ENCODE measurements around the gene OMP.
A peak's percentile ranks its signal among the peaks of the same experiment; 100 is the strongest.

Gene OMP

GRCh38 chr11:77121876-77122575 lies 19.4 kb downstream of the OMP start:
- Histone ChIP-seq H3K27ac (ENCODE audit: insufficient read depth, low read length, poor library complexity, severe bottlenecking) (no peak overlapping the region), H3K27me3 (replicated peaks; ENCODE audit: control insufficient read depth, insufficient read depth, low read length, poor library complexity, severe bottlenecking) (no peaks in the 10 kb centered on the region), H3K9me3 (ENCODE audit: control insufficient read depth, low read length) (no peaks in the 10 kb centered on the region), H3K36me3 (ENCODE audit: control insufficient read depth, insufficient read depth, low read length) (no peaks in the 10 kb centered on the region), H3K4me3 (ENCODE audit: insufficient read depth, low read depth, low read length, poor library complexity, severe bottlenecking) (no peak overlapping the region), H3K4me1 (ENCODE audit: control insufficient read depth, insufficient read depth, low read length, poor library complexity, severe bottlenecking) (peaks cover 2% of the 10 kb centered on the region)
- no peak for DNase-seq

GRCh38 chr11:77122576-77123212 lies 20.1 kb downstream of the OMP start:
- H3K9me3 ChIP-seq (ENCODE audit: control insufficient read depth, low read length), result no peaks in the 10 kb centered on the region
- H3K36me3 ChIP-seq (ENCODE audit: control insufficient read depth, insufficient read depth, low read length), result no peaks in the 10 kb centered on the region
- peaks cover 9% of the 10 kb centered on the region for H3K4me1 ChIP-seq (ENCODE audit: control insufficient read depth, insufficient read depth, low read length, poor library complexity, severe bottlenecking)
- H3K4me3 ChIP-seq (ENCODE audit: insufficient read depth, low read depth, low read length, poor library complexity, severe bottlenecking), result no peak overlapping the region
- H3K27ac ChIP-seq (ENCODE audit: insufficient read depth, low read length, poor library complexity, severe bottlenecking), result no peak overlapping the region
- no peaks in the 10 kb centered on the region for H3K27me3 ChIP-seq (replicated peaks; ENCODE audit: control insufficient read depth, insufficient read depth, low read length, poor library complexity, severe bottlenecking)
- DNase-seq, result no peak

- Histone ChIP-seq H3K27ac (ENCODE audit: insufficient read depth, low read length, poor library complexity, severe bottlenecking) (no peak overlapping the region), H3K27me3 (replicated peaks; ENCODE audit: control insufficient read depth, insufficient read depth, low read length, poor library complexity, severe bottlenecking) (no peaks in the 10 kb centered on the region), H3K36me3 (ENCODE audit: control insufficient read depth, insufficient read depth, low read length) (no peaks in the 10 kb centered on the region), H3K4me1 (ENCODE audit: control insufficient read depth, insufficient read depth, low read length, poor library complexity, severe bottlenecking) (peaks cover 10% of the 10 kb centered on the region), H3K4me3 (ENCODE audit: insufficient read depth, low read depth, low read length, poor library complexity, severe bottlenecking) (no peak overlapping the region), H3K9me3 (ENCODE audit: control insufficient read depth, low read length) (no peaks in the 10 kb centered on the region)
- no peak for DNase-seq
Observed at GRCh38 chr11:77123591-77123990, 21.0 kb downstream of the OMP start.

GRCh38 chr11:77124041-77124440 lies 21.4 kb downstream of the OMP start:
- Histone ChIP-seq H3K4me3 (ENCODE audit: insufficient read depth, low read depth, low read length, poor library complexity, severe bottlenecking) (no peak overlapping the region), H3K36me3 (ENCODE audit: control insufficient read depth, insufficient read depth, low read length) (no peaks in the 10 kb centered on the region), H3K4me1 (ENCODE audit: control insufficient read depth, insufficient read depth, low read length, poor library complexity, severe bottlenecking) (peaks cover 10% of the 10 kb centered on the region), H3K9me3 (ENCODE audit: control insufficient read depth, low read length) (no peaks in the 10 kb centered on the region), H3K27me3 (replicated peaks; ENCODE audit: control insufficient read depth, insufficient read depth, low read length, poor library complexity, severe bottlenecking) (no peaks in the 10 kb centered on the region), H3K27ac (ENCODE audit: insufficient read depth, low read length, poor library complexity, severe bottlenecking) (no peak overlapping the region)
- DNase-seq, result no peak

- H3K36me3 ChIP-seq (ENCODE audit: control insufficient read depth, insufficient read depth, low read length), result no peaks in the 10 kb centered on the region
- H3K4me3 ChIP-seq (ENCODE audit: insufficient read depth, low read depth, low read length, poor library complexity, severe bottlenecking), result no peak overlapping the region
- no peak overlapping the region for H3K27ac ChIP-seq (ENCODE audit: insufficient read depth, low read length, poor library complexity, severe bottlenecking)
- no peaks in the 10 kb centered on the region for H3K27me3 ChIP-seq (replicated peaks; ENCODE audit: control insufficient read depth, insufficient read depth, low read length, poor library complexity, severe bottlenecking)
- H3K4me1 ChIP-seq (ENCODE audit: control insufficient read depth, insufficient read depth, low read length, poor library complexity, severe bottlenecking), result peaks cover 10% of the 10 kb centered on the region
- DNase-seq, result no peak
- H3K9me3 ChIP-seq (ENCODE audit: control insufficient read depth, low read length), result no peaks in the 10 kb centered on the region
Observed at GRCh38 chr11:77124488-77124887, 21.8 kb downstream of the OMP start.

- no peak overlapping the region for H3K4me3 ChIP-seq (ENCODE audit: insufficient read depth, low read depth, low read length, poor library complexity, severe bottlenecking)
- no peaks in the 10 kb centered on the region for H3K9me3 ChIP-seq (ENCODE audit: control insufficient read depth, low read length)
- peaks cover 10% of the 10 kb centered on the region for H3K4me1 ChIP-seq (ENCODE audit: control insufficient read depth, insufficient read depth, low read length, poor library complexity, severe bottlenecking)
- no peak for DNase-seq
- H3K27me3 ChIP-seq (replicated peaks; ENCODE audit: control insufficient read depth, insufficient read depth, low read length, poor library complexity, severe bottlenecking), result no peaks in the 10 kb centered on the region
- no peaks in the 10 kb centered on the region for H3K36me3 ChIP-seq (ENCODE audit: control insufficient read depth, insufficient read depth, low read length)
- H3K27ac ChIP-seq (ENCODE audit: insufficient read depth, low read length, poor library complexity, severe bottlenecking), result no peak overlapping the region
Observed at GRCh38 chr11:77125191-77125590, 22.6 kb downstream of the OMP start.

- H3K4me3 ChIP-seq (ENCODE audit: insufficient read depth, low read depth, low read length, poor library complexity, severe bottlenecking), result no peak overlapping the region
Observed at GRCh38 chr11:77125695-77126094, 23.1 kb downstream of the OMP start.

GRCh38 chr11:77126156-77126775 lies 23.6 kb downstream of the OMP start:
- Histone ChIP-seq H3K9me3 (ENCODE audit: control insufficient read depth, low read length) (no peaks in the 10 kb centered on the region), H3K36me3 (ENCODE audit: control insufficient read depth, insufficient read depth, low read length) (no peaks in the 10 kb centered on the region), H3K4me1 (ENCODE audit: control insufficient read depth, insufficient read depth, low read length, poor library complexity, severe bottlenecking) (peaks cover 10% of the 10 kb centered on the region), H3K27ac (ENCODE audit: insufficient read depth, low read length, poor library complexity, severe bottlenecking) (no peak overlapping the region), H3K27me3 (replicated peaks; ENCODE audit: control insufficient read depth, insufficient read depth, low read length, poor library complexity, severe bottlenecking) (no peaks in the 10 kb centered on the region), H3K4me3 (ENCODE audit: insufficient read depth, low read depth, low read length, poor library complexity, severe bottlenecking) (no peak overlapping the region)
- DNase-seq, result no peak

More at GRCh38 chr11:77125695-77126094, 23.1 kb downstream of the OMP start:
- no peaks in the 10 kb centered on the region for H3K36me3 ChIP-seq (ENCODE audit: control insufficient read depth, insufficient read depth, low read length)
- no peaks in the 10 kb centered on the region for H3K27me3 ChIP-seq (replicated peaks; ENCODE audit: control insufficient read depth, insufficient read depth, low read length, poor library complexity, severe bottlenecking)
- no peak overlapping the region for H3K27ac ChIP-seq (ENCODE audit: insufficient read depth, low read length, poor library complexity, severe bottlenecking)
- DNase-seq, result no peak
- no peaks in the 10 kb centered on the region for H3K9me3 ChIP-seq (ENCODE audit: control insufficient read depth, low read length)
- H3K4me1 ChIP-seq (ENCODE audit: control insufficient read depth, insufficient read depth, low read length, poor library complexity, severe bottlenecking), result peaks cover 10% of the 10 kb centered on the region

GRCh38 chr11:77126861-77127234 lies 24.2 kb downstream of the OMP start:
- Histone ChIP-seq H3K36me3 (ENCODE audit: control insufficient read depth, insufficient read depth, low read length) (no peaks in the 10 kb centered on the region), H3K27ac (ENCODE audit: insufficient read depth, low read length, poor library complexity, severe bottlenecking) (no peak overlapping the region), H3K4me3 (ENCODE audit: insufficient read depth, low read depth, low read length, poor library complexity, severe bottlenecking) (peak overlapping the region; percentile 38), H3K4me1 (ENCODE audit: control insufficient read depth, insufficient read depth, low read length, poor library complexity, severe bottlenecking) (peaks cover 10% of the 10 kb centered on the region), H3K27me3 (replicated peaks; ENCODE audit: control insufficient read depth, insufficient read depth, low read length, poor library complexity, severe bottlenecking) (no peaks in the 10 kb centered on the region), H3K9me3 (ENCODE audit: control insufficient read depth, low read length) (no peaks in the 10 kb centered on the region)
- DNase-seq, result no peak

- DNase-seq, result peak; percentile 11 to 34 (median 23)
- Histone ChIP-seq H3K36me3 (ENCODE audit: control insufficient read depth, insufficient read depth, low read length) (no peaks in the 10 kb centered on the region), H3K27me3 (replicated peaks; ENCODE audit: control insufficient read depth, insufficient read depth, low read length, poor library complexity, severe bottlenecking) (no peaks in the 10 kb centered on the region), H3K27ac (ENCODE audit: insufficient read depth, low read length, poor library complexity, severe bottlenecking) (no peak overlapping the region), H3K4me3 (ENCODE audit: insufficient read depth, low read depth, low read length, poor library complexity, severe bottlenecking) (peak overlapping the region; percentile 38), H3K9me3 (ENCODE audit: control insufficient read depth, low read length) (no peaks in the 10 kb centered on the region), H3K4me1 (ENCODE audit: control insufficient read depth, insufficient read depth, low read length, poor library complexity, severe bottlenecking) (peaks cover 10% of the 10 kb centered on the region)
Observed at GRCh38 chr11:77127235-77127911, 24.7 kb downstream of the OMP start.
